HepG2 (cell line): ENCODE measurements around the gene ADGRD1. TPM values are rescaled to one million over a fixed set of nuclear protein-coding genes. Genes with fewer than 3 reads are reported as not detected.

ENCODE experiments used
- ATAC-seq: fragments of 200-7000 bp; cut with Tn5 transposase; 3 replicates; pipeline ENCODE4 v1.9.1; 2020; ENCODE audit warnings: mild to moderate bottlenecking, moderate library complexity
- BruUV-seq: library from RNA; stranded (reverse); fragments of 400-500 nt; replicated peaks from 2 replicates; lab custom pipeline; 2021; lab: Mats Ljungman, UMichigan
- CTCF ChIA-PET: fragments of 300-600 bp; formaldehyde crosslinking; extraction: SDS; loops from one replicate; lab custom pipeline; 2021; ENCODE audit warnings: low total read pairs, inconsistent platforms, low intra/inter-chr PET ratio; lab: Yijun Ruan, JAX
- POLR2A ChIA-PET: fragments of 350-600 bp; sonication (Branson Sonifier 250); formaldehyde crosslinking; loops from one replicate; lab custom pipeline; 2020; ENCODE audit warnings: antibody characterized with exemption, inconsistent platforms; lab: Yijun Ruan, JAX
- DNase-seq: peaks from one replicate; pipeline ENCODE4 v3.0.0-alpha.2; 2015; ENCODE audit warnings: low spot score
- FAIRE-seq: peaks from 3 replicates; lab custom pipeline; 2011; peaks lifted over from hg19 to GRCh38; lab: Jason Lieb, UNC
- H2AFZ ChIP-seq: one replicate; pipeline ENCODE4 v1.6.1; 2011; ENCODE audit warnings: low read length, inconsistent platforms
- H3K27ac ChIP-seq: fragments of 300-600 bp; 3 replicates; pipeline ENCODE4 v1.8.0; 2011; ENCODE audit warnings: mixed run types, mild to moderate bottlenecking, mixed read lengths, low read length, inconsistent platforms; ENCODE audit not compliant: insufficient read depth; ENCODE audit errors: extremely low read length
- H3K27me3 ChIP-seq, 2 experiments: fragments of 200-600 bp in 1 of 2; 2 replicates in 1 of 2; 3 replicates in 1 of 2; pipeline versions ENCODE4 v1.6.0 to v1.8.0; 2011; ENCODE audit warnings: low read length in 2 of 2, mild to moderate bottlenecking in 2 of 2, moderate library complexity in 2 of 2, inconsistent platforms in 1 of 2; ENCODE audit not compliant: insufficient read depth in 2 of 2, control insufficient read depth in 1 of 2
- H3K36me3 ChIP-seq, 2 experiments: fragments of 200-600 bp in 1 of 2; replicated peaks in 1 of 2; 2 replicates in 1 of 2; 3 replicates in 1 of 2; pipeline versions ENCODE4 v1.5.1 to v1.8.0; 2011; ENCODE audit warnings: low read length in 2 of 2, inconsistent platforms in 1 of 2; ENCODE audit not compliant: insufficient read depth in 2 of 2, control insufficient read depth in 1 of 2
- H3K4me1 ChIP-seq: 2 replicates; pipeline ENCODE4 v1.5.1; 2012; ENCODE audit warnings: low read length, inconsistent platforms; ENCODE audit not compliant: insufficient read depth
- H3K4me2 ChIP-seq: 2 replicates; pipeline ENCODE4 v1.6.0; 2011; ENCODE audit warnings: low read depth, low read length, inconsistent platforms
- H3K4me3 ChIP-seq, 3 experiments: fragments of 200-600 bp in 1 of 3; sonication (generic), shearing (Covaris generic) in 1 of 3; replicated peaks in 1 of 3; 2 replicates each; pipeline ENCODE4 v1.5.1; 2011 to 2016; ENCODE audit warnings: low read length in 3 of 3, inconsistent platforms in 2 of 3, low read depth in 2 of 3, mild to moderate bottlenecking in 2 of 3, control low read depth in 1 of 3, mixed read lengths in 1 of 3; ENCODE audit not compliant: insufficient read depth in 1 of 3
- H3K79me2 ChIP-seq: one replicate; pipeline ENCODE4 v1.6.1; 2011; ENCODE audit warnings: low read length, inconsistent platforms; ENCODE audit not compliant: insufficient read depth
- H3K9ac ChIP-seq: 2 replicates; pipeline ENCODE4 v1.6.0; 2011; ENCODE audit warnings: mild to moderate bottlenecking, low read depth, low read length, inconsistent platforms; ENCODE audit not compliant: insufficient read depth
- H3K9me3 ChIP-seq: 2 replicates; pipeline ENCODE4 v1.5.1; 2012; ENCODE audit warnings: mild to moderate bottlenecking, low read length
- H4K20me1 ChIP-seq: 2 replicates; pipeline ENCODE4 v1.6.0; 2011; ENCODE audit warnings: inconsistent platforms, mild to moderate bottlenecking, low read length, moderate library complexity; ENCODE audit not compliant: insufficient read depth
- HNRNPK ChIP-seq: fragments of 200-400 bp; formaldehyde crosslinking; IDR thresholded peaks from 2 replicates; pipeline ENCODE4 v1.6.1; 2018; ENCODE audit warnings: low read length, low read depth, moderate library complexity, mild to moderate bottlenecking; ENCODE audit not compliant: poor library complexity, severe bottlenecking
- POGK ChIP-seq: sonication (generic); formaldehyde crosslinking; conservative IDR thresholded peaks from 2 replicates; pipeline ENCODE4 v1.8.0; 2022; ENCODE audit warnings: mild to moderate bottlenecking, moderate library complexity, missing genetic modification reagents
- ZHX2 ChIP-seq, 2 experiments: sonication (generic) in 1 of 2; formaldehyde crosslinking in 1 of 2; IDR thresholded peaks; 2 replicates each; pipeline versions ENCODE4 v1.6.1 to v1.9.0; 2014 to 2022; ENCODE audit warnings: antibody characterized with exemption in 1 of 2, borderline replicate concordance in 1 of 2, inconsistent platforms in 1 of 2, low read depth in 1 of 2, missing genetic modification reagents in 1 of 2
- ZNF101 ChIP-seq: sonication (generic); formaldehyde crosslinking; IDR thresholded peaks from 2 replicates; pipeline ENCODE4 v1.4.0; 2020; ENCODE audit warnings: mild to moderate bottlenecking, low read depth, missing genetic modification reagents, borderline replicate concordance
- ZNF619 ChIP-seq: sonication (generic); formaldehyde crosslinking; IDR thresholded peaks from 2 replicates; pipeline ENCODE4 v1.4.0; 2020; ENCODE audit warnings: mild to moderate bottlenecking, missing genetic modification reagents
- ZNF83 ChIP-seq: sonication (generic); formaldehyde crosslinking; IDR thresholded peaks from 2 replicates; pipeline ENCODE4 v1.4.0; 2020; ENCODE audit warnings: missing genetic modification reagents, mild to moderate bottlenecking, borderline replicate concordance
- WGBS: methylation state at CpG from one replicate; pipeline ENCODE4 v1.1.6; 2017; ENCODE audit warnings: low lambda C conversion rate; 5-methylcytosine and 5-hydroxymethylcytosine counted together
- in situ Hi-C: cut with HindIII; loops from 2 replicates; pipeline ENCODE4 v1.10.0; 2017; ENCODE audit warnings: low pct_unique_long_range_greater_than_20kb; ENCODE audit not compliant: extremely low pct_ligation_motif_present
- intact Hi-C: fragments of 100-400 bp; cut with micrococcal nuclease; formaldehyde crosslinking; loops from one replicate; pipeline ENCODE4 v1.10.0; 2022; ENCODE audit not compliant: unreplicated experiment
- polyA plus RNA-seq, 8 experiments: library from polyadenylated mRNA; depleted of rRNA in 3 of 8; stranded (reverse) in 7 of 8; unstranded in 1 of 8; fragments of >200 nt; fragmentation: Illumina TruSeq in 4 of 8; extraction: Trizol in 4 of 8; gene quantifications; 2 replicates each; pipeline versions ENCODE4 v1.2.1 to v1.2.3, GENCODE V29; 2011 to 2016; ENCODE audit warnings: low read depth in 4 of 8, missing spikeins in 1 of 8, mixed read lengths in 1 of 8; ENCODE audit not compliant: insufficient read depth in 1 of 8
- total RNA-seq, 5 experiments: library from RNA; depleted of rRNA; stranded (reverse); fragments of >200 nt; fragmentation: Illumina TruSeq; extraction: Trizol; gene quantifications; 2 replicates each; pipeline ENCODE4 v1.2.3, GENCODE V29; 2016; ENCODE audit warnings: low read depth in 1 of 5
- TF ChIP-seq, protein P1 (sequence below): sonication (generic); formaldehyde crosslinking; IDR thresholded peaks from 2 replicates; pipeline ENCODE4 v1.4.0; 2020; ENCODE audit warnings: mild to moderate bottlenecking, missing genetic modification reagents, borderline replicate concordance

The ADGRD1 gene
- total and polyA plus RNA-seq, 2 of the 13 experiments (the other 11 are each of a cell fraction or from before 2014, with no cell fraction given): 0.46 to 12.4 TPM

- ChIA-PET POLR2A (no interaction called here), CTCF (interaction anchor here (2.2 kb wide), 1 partner anchor 214 kb away, joined by 43 read pairs; no protein-coding TSS in a partner anchor)
- FAIRE-seq: no peak
- no peak for ATAC-seq
- WGBS: 84% methylated on average over 8 of the region's 20 CpGs
- in situ Hi-C loops (no loop called here), intact Hi-C loops (no loop called here)
- BruUV-seq: no TSS peak
- H3K4me3 ChIP-seq: no peak overlapping the region
- no peaks in the 10 kb centered on the region for H3K9me3 ChIP-seq
- no peaks in the 10 kb centered on the region for H3K36me3 ChIP-seq
- H2AFZ ChIP-seq: no peak overlapping the region
- no peak for DNase-seq
- no peaks in the 10 kb centered on the region for H3K4me1 ChIP-seq
- no peaks in the 10 kb centered on the region for H4K20me1 ChIP-seq
- H3K4me2 ChIP-seq: no peak overlapping the region
- no peak overlapping the region for H3K27ac ChIP-seq
- H3K27me3 ChIP-seq: no peaks in the 10 kb centered on the region; a peak in 1 of 5 replicates
- TF ChIP-seq, protein P1, sequence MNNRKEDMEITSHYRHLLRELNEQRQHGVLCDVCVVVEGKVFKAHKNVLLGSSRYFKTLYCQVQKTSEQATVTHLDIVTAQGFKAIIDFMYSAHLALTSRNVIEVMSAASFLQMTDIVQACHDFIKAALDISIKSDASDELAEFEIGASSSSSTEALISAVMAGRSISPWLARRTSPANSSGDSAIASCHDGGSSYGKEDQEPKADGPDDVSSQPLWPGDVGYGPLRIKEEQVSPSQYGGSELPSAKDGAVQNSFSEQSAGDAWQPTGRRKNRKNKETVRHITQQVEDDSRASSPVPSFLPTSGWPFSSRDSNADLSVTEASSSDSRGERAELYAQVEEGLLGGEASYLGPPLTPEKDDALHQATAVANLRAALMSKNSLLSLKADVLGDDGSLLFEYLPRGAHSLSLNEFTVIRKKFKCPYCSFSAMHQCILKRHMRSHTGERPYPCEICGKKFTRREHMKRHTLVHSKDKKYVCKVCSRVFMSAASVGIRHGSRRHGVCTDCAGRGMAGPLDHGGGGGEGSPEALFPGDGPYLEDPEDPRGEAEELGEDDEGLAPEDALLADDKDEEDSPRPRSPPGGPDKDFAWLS: no peak
- TF ChIP-seq ZNF619 (no peak), ZNF83 (no peak), ZNF101 (CRISPR knock-in tag) (no peak), HNRNPK (no peak), ZHX2 (IDR thresholded peaks at IDR 0.05; ENCODE audit: low read depth) (no peak), ZHX2 (CRISPR knock-in tag; IDR thresholded peaks at IDR 0.05; ENCODE audit: borderline replicate concordance) (no peak), POGK (CRISPR knock-in tag) (no peak)
- H3K9ac ChIP-seq: no peak overlapping the region
- no peaks in the 10 kb centered on the region for H3K79me2 ChIP-seq
Observed at GRCh38 chr12:131131077-131131807, 177.5 kb downstream of the ADGRD1 start.
